ENCODE measurements around the gene SCP2.

Gene SCP2

DNA sequence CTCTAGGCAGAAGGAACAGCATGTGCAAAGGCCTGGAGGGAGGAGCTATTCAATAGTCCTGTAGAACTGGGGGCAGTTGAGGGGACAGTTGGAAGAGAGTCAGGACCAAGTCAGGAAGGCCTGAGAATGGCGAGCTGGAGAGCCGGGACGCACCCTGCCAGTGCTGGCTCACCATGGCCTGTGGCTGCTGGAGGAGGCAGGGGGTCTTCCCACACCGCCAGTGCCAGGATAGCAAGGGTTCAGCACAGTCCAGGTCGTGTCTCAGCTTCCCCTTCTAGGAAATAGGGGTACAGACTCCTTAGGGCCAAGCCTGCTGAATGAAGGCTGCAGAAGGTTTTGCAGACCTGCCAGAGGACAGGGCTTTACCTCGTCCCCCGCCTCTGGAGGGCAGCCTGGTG is 142.2 kb downstream of the SCP2 start:
- ChIA-PET POLR2A (no interaction called here), CTCF (interaction anchor here (0.8 to 1.3 kb wide), 2 partner anchors 9 to 112 kb away, joined by 3 to 6 read pairs; no protein-coding TSS in a partner anchor)
- no peak for TF ChIP-seq SCRT1 (tag by site-specific recombination; IDR thresholded peaks at IDR 0.05; ENCODE audit: borderline replicate concordance)
- peak; percentile 37; the same call in 1 of the 2 replicates for TF ChIP-seq ZNF623 (tag by site-specific recombination; IDR thresholded peaks at IDR 0.05)
- H3K4me3 ChIP-seq (ENCODE audit: low read depth, low read length): no peak overlapping the region
- no peaks in the 10 kb centered on the region for H3K9me3 ChIP-seq (ENCODE audit: control insufficient read depth, insufficient read depth, low read depth, low read length)
- H3K4me1 ChIP-seq (ENCODE audit: control insufficient read depth, insufficient read depth, low read length): no peaks in the 10 kb centered on the region
- H3K36me3 ChIP-seq (ENCODE audit: control insufficient read depth in 2 of 2, insufficient read depth in 1 of 2, low read length in 2 of 2): no peaks in the 10 kb centered on the region
- H3K27ac ChIP-seq (ENCODE audit: extremely low read depth, low read depth, low read length): no peak overlapping the region

GRCh38 chr1:53069663-53070327 is 142.7 kb downstream of the SCP2 start:
- POLR2A ChIA-PET: no interaction called here
- TF ChIP-seq ZNF394 (tag by site-specific recombination; IDR thresholded peaks at IDR 0.05; ENCODE audit: borderline replicate concordance): no peak
- no peak for TF ChIP-seq SCRT2 (tag by site-specific recombination; IDR thresholded peaks at IDR 0.05)
- no peak for TF ChIP-seq BCL11A (tag by site-specific recombination; IDR thresholded peaks at IDR 0.05; ENCODE audit: low read depth)
- TF ChIP-seq ZNF596 (tag by site-specific recombination; IDR thresholded peaks at IDR 0.05): no peak
- TF ChIP-seq ZNF792 (tag by site-specific recombination; IDR thresholded peaks at IDR 0.05): no peak
- no peak for TF ChIP-seq ZSCAN5A (tag by site-specific recombination; IDR thresholded peaks at IDR 0.05)
- no peak for TF ChIP-seq EGR2 (tag by site-specific recombination; IDR thresholded peaks at IDR 0.05; ENCODE audit: low read depth)
- TF ChIP-seq ZFP41 (tag by site-specific recombination; IDR thresholded peaks at IDR 0.05; ENCODE audit: borderline replicate concordance): no peak
- no peak for TF ChIP-seq GLIS2 (tag by site-specific recombination; IDR thresholded peaks at IDR 0.05)
- no peak for TF ChIP-seq ZFP37 (tag by site-specific recombination; IDR thresholded peaks at IDR 0.05)
- TF ChIP-seq, protein P1, sequence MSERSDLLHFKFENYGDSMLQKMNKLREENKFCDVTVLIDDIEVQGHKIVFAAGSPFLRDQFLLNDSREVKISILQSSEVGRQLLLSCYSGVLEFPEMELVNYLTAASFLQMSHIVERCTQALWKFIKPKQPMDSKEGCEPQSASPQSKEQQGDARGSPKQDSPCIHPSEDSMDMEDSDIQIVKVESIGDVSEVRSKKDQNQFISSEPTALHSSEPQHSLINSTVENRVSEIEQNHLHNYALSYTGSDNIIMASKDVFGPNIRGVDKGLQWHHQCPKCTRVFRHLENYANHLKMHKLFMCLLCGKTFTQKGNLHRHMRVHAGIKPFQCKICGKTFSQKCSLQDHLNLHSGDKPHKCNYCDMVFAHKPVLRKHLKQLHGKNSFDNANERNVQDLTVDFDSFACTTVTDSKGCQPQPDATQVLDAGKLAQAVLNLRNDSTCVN (tag by site-specific recombination; optimal IDR thresholded peaks at IDR 0.05): no peak
- no peak for TF ChIP-seq ZNF398 (tag by site-specific recombination; IDR thresholded peaks at IDR 0.05)
- H3K4me3 ChIP-seq (ENCODE audit: low read depth, low read length): no peak overlapping the region
- H3K4me1 ChIP-seq (ENCODE audit: control insufficient read depth, insufficient read depth, low read length): no peaks in the 10 kb centered on the region
- H3K9me3 ChIP-seq (ENCODE audit: control insufficient read depth, insufficient read depth, low read depth, low read length): no peaks in the 10 kb centered on the region
- H3K36me3 ChIP-seq (ENCODE audit: control insufficient read depth in 2 of 2, insufficient read depth in 1 of 2, low read length in 2 of 2): no peaks in the 10 kb centered on the region
- no peak overlapping the region for H3K27ac ChIP-seq (ENCODE audit: extremely low read depth, low read depth, low read length)
- CTCF ChIA-PET: interaction anchor here (0.8 kb wide), 1 partner anchor 111 kb away, joined by 3 read pairs; no protein-coding TSS in a partner anchor

- POLR2A ChIA-PET: no interaction called here
- TF ChIP-seq ZNF785 (tag by site-specific recombination; IDR thresholded peaks at IDR 0.05) (no peak), ZNF266 (tag by site-specific recombination; IDR thresholded peaks at IDR 0.05; ENCODE audit: low read depth) (no peak), SALL2 (tag by site-specific recombination; IDR thresholded peaks at IDR 0.05; ENCODE audit: borderline replicate concordance) (no peak), ZNF843 (tag by site-specific recombination; IDR thresholded peaks at IDR 0.05) (no peak), ZFP3 (tag by site-specific recombination; IDR thresholded peaks at IDR 0.05; ENCODE audit: low read depth) (no peak), ZNF280D (tag by site-specific recombination; IDR thresholded peaks at IDR 0.05) (no peak), ZIC2 (tag by site-specific recombination; IDR thresholded peaks at IDR 0.05) (no peak), ZNF530 (tag by site-specific recombination; IDR thresholded peaks at IDR 0.05; ENCODE audit: low read depth) (no peak)
- TF ChIP-seq, protein P2, sequence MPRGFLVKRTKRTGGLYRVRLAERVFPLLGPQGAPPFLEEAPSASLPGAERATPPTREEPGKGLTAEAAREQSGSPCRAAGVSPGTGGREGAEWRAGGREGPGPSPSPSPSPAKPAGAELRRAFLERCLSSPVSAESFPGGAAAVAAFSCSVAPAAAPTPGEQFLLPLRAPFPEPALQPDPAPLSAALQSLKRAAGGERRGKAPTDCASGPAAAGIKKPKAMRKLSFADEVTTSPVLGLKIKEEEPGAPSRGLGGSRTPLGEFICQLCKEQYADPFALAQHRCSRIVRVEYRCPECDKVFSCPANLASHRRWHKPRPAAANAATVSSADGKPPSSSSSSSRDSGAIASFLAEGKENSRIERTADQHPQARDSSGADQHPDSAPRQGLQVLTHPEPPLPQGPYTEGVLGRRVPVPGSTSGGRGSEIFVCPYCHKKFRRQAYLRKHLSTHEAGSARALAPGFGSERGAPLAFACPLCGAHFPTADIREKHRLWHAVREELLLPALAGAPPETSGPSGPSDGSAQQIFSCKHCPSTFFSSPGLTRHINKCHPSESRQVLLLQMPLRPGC (tag by site-specific recombination; IDR thresholded peaks at IDR 0.05): no peak
Measured at GRCh38 chr1:53070621-53071020, 143.5 kb downstream of the SCP2 start.

More at GRCh38 chr1:53070621-53071020, 143.5 kb downstream of the SCP2 start:
- H3K36me3 ChIP-seq (ENCODE audit: control insufficient read depth in 2 of 2, insufficient read depth in 1 of 2, low read length in 2 of 2): no peaks in the 10 kb centered on the region
- CTCF ChIA-PET: no interaction called here
- no peaks in the 10 kb centered on the region for H3K4me1 ChIP-seq (ENCODE audit: control insufficient read depth, insufficient read depth, low read length)
- no peaks in the 10 kb centered on the region for H3K9me3 ChIP-seq (ENCODE audit: control insufficient read depth, insufficient read depth, low read depth, low read length)
- H3K27ac ChIP-seq (ENCODE audit: extremely low read depth, low read depth, low read length): no peak overlapping the region
- H3K4me3 ChIP-seq (ENCODE audit: low read depth, low read length): no peak overlapping the region
